Stimulated activated CD8-positive, alpha-beta memory T cell treated with anti-CD3 and anti-CD28 coated beads, Interleukin-12 subunit alpha, Interleukin-12 subunit beta, amount 100 ng/mL, for 24 hours (primary cell): ENCODE data around the gene TTC9.

Experiments
- DNase-seq: peaks from one replicate; pipeline ENCODE4 v3.0.0-alpha.2; 2020; ENCODE audit errors: extremely low read depth

Gene TTC9

DNA sequence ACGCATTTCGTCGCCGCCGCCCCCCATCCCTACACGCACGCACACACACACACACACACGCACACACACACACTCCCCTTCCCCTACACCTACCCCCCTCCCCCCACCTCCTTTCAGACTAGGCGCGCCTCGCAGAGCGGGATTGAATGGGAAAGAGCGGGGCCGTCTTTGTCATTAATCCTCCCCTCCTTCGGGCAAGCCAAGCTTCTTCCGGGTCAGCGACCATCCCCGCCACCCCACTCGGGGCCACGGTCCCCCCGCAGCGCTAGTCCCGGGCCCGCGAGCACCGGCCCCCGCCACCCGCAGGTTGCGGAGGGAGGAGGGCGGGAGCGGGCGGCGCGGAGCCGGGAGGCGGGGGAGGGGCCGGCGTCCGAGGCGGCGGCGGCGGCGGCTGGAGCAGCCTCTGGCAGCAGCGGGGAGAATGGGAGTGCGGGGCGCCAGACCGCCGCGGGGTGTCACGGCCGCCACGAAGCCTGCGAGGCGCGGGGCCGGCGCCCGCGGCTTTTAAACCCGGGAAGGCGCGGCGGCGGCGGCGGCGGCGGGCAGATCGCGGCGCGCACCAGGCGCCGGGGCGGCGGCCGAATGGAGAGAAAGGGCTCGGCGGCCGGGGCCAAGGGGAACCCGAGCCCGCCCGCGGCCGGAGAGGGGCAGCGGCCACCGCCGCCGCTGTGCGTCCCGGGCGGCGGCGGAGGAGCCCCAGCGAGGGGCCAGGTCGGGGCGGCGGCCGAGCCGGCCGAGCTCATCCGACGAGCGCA, at the start of gene TTC9:
TTC9 (plus strand) TSS at position 369 of the 755 bp plus-strand sequence; CDS start at position 583, 214 bp downstream.
- DNase-seq = no peak

- DNase-seq = no peak
Observed at GRCh38 chr14:70594461-70594860, 47.3 kb upstream of the TTC9 start.

DNA sequence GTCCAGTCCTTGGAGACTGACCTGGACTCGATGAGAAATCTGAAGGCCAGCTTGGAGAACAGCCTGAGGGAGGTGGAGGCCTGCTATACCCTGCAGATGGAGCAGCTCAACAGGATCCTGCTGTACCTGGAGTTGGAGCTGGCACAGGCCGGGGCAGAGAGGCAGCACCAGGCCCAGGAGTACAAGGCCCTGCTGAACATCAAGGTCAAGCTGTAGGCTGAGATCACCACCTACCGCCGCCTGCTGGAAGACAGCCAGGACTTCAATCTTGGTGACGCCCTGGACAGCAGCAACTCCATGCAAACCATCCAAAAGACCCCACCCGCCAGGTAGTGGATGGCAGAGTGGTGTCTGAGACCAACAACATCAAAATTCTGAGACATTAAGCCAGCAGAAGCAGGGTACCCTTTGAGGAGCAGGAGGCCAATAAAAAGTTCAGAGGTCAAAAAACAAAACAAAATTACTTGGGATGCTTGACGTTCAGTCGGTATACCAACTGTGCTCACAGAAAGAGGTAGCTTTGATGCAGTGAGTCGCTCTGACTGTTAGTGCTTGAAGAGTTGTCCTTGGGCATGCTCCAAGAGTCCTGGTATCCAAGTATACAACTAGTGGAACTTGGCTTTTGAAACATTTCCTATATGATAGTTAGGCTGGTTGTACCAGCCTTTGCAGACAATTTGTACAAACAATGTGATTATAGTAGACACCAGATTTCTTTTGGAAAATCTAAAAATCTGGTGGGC, 46.1 kb upstream of the TTC9 start:
- DNase-seq = no peak

DNA sequence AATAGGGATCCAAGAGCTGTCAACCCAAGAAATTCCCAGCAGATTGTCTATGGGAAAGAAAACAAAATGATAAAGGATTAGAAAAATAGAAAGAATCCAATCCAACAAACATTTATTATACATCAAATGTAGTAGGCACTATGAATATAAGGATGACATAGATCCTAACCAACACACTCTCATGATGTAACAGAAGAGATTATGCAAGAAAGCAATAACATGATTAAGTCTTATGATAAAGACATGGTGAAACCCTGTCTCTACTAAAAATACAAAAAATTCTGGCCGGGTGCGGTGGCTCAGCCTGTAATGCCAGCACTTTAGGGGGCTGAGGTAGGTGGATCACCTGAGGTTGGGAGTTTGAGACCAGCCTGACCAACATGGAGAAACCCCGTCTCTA, 44.0 kb upstream of the TTC9 start:
- DNase-seq = no peak

- no peak for DNase-seq
Observed at GRCh38 chr14:70599345-70599744, 42.4 kb upstream of the TTC9 start.

- DNase-seq = peak; percentile 83
Observed at GRCh38 chr14:70600382-70601157, 41.1 kb upstream of the TTC9 start, which contains the start of gene MED6. TSS of gene MED6 (minus strand) at chr14:70600655. CDS start at chr14:70600637, 18 bp downstream.

GRCh38 chr14:70601162-70601561, 40.6 kb upstream of the TTC9 start:
- no peak for DNase-seq

- DNase-seq = no peak
Observed at GRCh38 chr14:70602254-70602653, 39.5 kb upstream of the TTC9 start.

GRCh38 chr14:70611216-70611615, 30.5 kb upstream of the TTC9 start:
- DNase-seq = no peak

- DNase-seq = no peak
Observed at GRCh38 chr14:70616646-70617045, 25.1 kb upstream of the TTC9 start.

DNA sequence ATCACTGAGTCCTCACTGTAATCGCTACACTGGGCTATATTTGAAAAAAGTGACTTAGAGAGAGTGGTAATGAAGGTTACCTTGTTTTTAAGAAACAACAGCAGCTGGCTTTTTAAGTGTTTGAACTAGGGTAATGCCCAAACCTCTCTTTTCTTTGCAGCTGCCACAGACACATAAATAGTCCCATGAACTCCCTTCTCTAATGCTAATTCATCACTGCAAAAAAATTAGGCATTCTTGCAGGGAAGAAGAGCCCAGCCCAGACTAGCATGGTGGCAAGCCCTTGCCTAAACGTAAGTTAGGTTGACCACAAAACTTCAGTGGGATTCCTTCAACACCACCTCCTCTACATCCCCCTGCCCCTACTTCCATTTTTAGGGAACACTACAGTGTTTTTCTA, 23.4 kb upstream of the TTC9 start:
- no peak for DNase-seq

DNA sequence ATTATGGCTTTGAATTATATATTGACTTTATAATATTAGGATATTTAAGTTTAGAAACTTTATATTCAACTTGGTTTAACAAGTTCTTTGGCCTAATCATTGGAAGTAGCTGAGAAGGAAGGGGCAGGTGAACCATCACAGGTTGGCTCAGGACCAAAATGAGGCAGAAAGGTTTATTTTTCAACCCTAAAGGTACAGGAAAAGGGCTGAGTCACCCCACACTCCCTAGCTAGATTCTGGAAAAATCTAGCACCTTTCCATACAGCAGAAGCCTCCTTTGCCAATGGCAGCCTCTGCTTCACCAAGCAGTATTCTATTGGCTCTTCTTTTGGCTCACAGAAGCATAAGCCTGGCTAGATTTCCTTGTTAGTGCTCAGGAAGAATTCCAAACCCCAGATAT, 22.0 kb upstream of the TTC9 start:
- DNase-seq = no peak

DNA sequence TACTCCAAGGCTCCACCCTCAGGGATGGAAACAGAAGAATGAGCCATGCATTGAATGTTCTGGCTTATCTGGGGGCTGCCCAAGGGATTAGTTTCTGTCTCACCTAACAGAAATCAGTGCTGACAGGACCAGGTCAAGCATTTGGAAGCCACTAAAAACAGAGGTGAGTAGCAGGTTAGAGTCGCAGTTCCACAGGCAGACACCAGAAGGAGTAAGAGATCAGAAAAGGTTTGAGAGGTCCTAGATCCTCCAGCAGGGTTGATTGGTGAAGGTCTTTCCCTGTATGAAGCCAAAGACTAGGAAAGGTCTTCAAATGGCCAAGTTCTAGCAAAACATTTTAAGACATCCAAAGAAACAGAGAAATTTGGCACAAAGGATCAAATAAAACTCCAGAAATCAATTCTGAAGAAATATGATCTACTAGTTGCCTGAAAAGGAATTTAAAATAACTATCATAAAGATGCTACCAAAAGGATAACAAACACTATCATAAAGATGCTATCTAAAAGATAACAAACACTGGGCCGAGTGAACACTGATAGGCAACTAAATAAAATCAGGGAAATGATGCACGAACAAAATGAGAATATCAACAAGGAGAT, 19.5 kb upstream of the TTC9 start:
- DNase-seq = no peak

- DNase-seq = no peak
Observed at GRCh38 chr14:70624972-70625371, 16.7 kb upstream of the TTC9 start.

GRCh38 chr14:70631948-70632347, 9.8 kb upstream of the TTC9 start:
- DNase-seq = no peak

GRCh38 chr14:70635971-70636595, 5.6 kb upstream of the TTC9 start:
- no peak for DNase-seq

DNA sequence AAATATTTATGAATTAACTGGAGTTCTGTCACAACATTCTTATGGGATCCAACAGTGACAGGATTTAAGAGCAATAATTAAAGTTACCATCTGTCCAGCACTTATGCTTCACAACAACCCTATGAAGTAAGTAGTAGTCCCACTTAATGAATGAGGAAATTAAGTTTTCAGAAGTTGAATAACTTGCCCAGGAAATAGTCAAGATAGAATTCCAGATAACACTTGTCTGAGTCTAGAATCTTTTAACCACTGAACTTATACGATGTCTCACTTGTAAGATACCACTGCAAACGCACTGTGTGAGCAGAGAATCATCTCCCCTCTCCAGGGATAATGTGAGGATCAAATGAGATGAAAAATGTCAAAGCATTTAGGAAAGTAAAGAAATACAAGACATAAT, 3.3 kb upstream of the TTC9 start:
- no peak for DNase-seq

DNA sequence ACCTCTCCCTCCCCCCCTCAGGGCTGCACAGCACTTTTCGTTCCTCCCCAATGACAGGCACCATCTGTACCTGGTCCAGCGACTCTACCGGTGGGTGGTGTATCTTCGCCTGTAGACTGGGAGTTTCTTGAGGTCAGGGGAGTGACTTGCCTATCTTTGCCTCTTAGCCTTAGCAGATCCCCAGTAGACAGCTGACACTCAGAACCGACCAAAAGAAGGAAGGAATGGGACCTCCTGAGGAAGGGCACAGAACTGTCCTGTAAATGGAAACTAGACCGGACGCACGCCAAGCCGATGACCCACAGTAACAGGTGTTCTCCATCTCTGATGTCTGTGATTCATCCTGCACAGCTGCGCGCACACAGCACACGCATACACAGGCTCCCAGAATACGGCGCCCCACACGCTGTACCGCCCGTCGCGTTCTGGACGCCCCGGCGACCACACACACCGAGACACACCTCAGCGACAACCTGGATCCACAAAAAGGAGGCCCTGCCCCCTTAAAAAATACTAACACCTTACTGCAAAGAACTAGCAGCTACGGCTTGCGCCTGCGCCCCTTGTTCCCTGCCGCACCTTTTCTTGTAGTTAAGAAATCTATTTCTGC, 673 bp upstream of the TTC9 start:
- DNase-seq = no peak

GRCh38 chr14:70642303-70643235, 853 bp downstream of the TTC9 start:
- no peak for DNase-seq

- no peak for DNase-seq
Observed at GRCh38 chr14:70643967-70644366, 2.3 kb downstream of the TTC9 start.
